ENCODE measurements around the gene BCL7A.

The BCL7A gene

DNA sequence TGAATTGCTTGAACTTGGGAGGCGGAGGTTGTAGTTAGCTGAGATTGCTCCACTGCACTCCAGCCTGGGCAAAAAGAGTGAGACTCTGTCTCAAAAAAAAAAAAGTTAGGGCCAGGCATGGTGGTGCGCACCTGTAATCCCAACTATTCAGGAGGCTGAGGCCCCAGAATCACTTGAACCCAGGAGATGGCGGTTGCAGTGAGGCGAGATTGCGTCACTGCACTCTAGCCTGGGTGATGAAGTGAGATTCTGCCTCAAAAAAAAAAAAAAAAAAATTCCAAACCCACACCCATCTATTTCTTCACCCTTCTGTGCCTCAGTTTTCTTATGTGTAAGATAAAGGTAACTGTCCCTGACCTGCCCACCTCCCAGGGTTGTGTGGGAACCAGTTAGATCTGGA is 45.9 kb downstream of the BCL7A start:
- TF ChIP-seq, protein P1, sequence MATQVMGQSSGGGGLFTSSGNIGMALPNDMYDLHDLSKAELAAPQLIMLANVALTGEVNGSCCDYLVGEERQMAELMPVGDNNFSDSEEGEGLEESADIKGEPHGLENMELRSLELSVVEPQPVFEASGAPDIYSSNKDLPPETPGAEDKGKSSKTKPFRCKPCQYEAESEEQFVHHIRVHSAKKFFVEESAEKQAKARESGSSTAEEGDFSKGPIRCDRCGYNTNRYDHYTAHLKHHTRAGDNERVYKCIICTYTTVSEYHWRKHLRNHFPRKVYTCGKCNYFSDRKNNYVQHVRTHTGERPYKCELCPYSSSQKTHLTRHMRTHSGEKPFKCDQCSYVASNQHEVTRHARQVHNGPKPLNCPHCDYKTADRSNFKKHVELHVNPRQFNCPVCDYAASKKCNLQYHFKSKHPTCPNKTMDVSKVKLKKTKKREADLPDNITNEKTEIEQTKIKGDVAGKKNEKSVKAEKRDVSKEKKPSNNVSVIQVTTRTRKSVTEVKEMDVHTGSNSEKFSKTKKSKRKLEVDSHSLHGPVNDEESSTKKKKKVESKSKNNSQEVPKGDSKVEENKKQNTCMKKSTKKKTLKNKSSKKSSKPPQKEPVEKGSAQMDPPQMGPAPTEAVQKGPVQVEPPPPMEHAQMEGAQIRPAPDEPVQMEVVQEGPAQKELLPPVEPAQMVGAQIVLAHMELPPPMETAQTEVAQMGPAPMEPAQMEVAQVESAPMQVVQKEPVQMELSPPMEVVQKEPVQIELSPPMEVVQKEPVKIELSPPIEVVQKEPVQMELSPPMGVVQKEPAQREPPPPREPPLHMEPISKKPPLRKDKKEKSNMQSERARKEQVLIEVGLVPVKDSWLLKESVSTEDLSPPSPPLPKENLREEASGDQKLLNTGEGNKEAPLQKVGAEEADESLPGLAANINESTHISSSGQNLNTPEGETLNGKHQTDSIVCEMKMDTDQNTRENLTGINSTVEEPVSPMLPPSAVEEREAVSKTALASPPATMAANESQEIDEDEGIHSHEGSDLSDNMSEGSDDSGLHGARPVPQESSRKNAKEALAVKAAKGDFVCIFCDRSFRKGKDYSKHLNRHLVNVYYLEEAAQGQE (IDR thresholded peaks at IDR 0.05; ENCODE audit: insufficient read depth in 1 of 2, low read depth in 2 of 2, low read length in 2 of 2) = no peak
- no peak for TF ChIP-seq FOXP2 (optimal IDR thresholded peaks at IDR 0.05; ENCODE audit: borderline replicate concordance, extremely low read depth, extremely low read length, insufficient read depth)
- TF ChIP-seq SIN3A (IDR thresholded peaks at IDR 0.05; ENCODE audit: borderline replicate concordance, insufficient read depth, low read length) = no peak
- TF ChIP-seq POLR2AphosphoS5 (IDR thresholded peaks at IDR 0.05; ENCODE audit: low read depth, low read length) = no peak
- TF ChIP-seq TAF1 (IDR thresholded peaks at IDR 0.05; ENCODE audit: borderline replicate concordance, insufficient read depth, low read length) = no peak

DNA sequence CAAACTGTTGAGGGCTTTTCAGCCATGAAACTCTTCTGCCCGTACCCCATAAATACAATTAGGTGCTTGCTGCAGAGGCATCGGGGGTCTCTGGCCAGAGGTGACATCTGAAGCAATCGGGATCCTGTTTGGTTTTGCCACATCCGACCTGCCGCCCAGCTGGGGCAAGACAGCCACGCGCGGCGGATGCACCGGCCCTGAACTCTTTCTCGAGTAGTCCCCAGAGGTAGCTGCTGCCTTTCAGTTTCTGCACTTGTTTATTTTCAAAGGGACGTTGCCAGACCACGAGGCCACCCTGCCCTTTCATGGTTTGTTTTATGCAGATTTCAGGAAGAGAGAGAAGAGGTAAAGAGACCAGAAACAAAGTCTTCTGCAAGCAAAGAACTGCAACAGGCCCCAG is 46.3 kb downstream of the BCL7A start:
- TF ChIP-seq SIN3A (IDR thresholded peaks at IDR 0.05; ENCODE audit: borderline replicate concordance, insufficient read depth, low read length) = no peak
- peak; percentile 21 for TF ChIP-seq FOXP2 (optimal IDR thresholded peaks at IDR 0.05; ENCODE audit: borderline replicate concordance, extremely low read depth, extremely low read length, insufficient read depth)
- TF ChIP-seq TAF1 (IDR thresholded peaks at IDR 0.05; ENCODE audit: borderline replicate concordance, insufficient read depth, low read length) = no peak
- TF ChIP-seq, protein P1 (IDR thresholded peaks at IDR 0.05; ENCODE audit: insufficient read depth in 1 of 2, low read depth in 2 of 2, low read length in 2 of 2) = no peak
- no peak for TF ChIP-seq POLR2AphosphoS5 (IDR thresholded peaks at IDR 0.05; ENCODE audit: low read depth, low read length)

DNA sequence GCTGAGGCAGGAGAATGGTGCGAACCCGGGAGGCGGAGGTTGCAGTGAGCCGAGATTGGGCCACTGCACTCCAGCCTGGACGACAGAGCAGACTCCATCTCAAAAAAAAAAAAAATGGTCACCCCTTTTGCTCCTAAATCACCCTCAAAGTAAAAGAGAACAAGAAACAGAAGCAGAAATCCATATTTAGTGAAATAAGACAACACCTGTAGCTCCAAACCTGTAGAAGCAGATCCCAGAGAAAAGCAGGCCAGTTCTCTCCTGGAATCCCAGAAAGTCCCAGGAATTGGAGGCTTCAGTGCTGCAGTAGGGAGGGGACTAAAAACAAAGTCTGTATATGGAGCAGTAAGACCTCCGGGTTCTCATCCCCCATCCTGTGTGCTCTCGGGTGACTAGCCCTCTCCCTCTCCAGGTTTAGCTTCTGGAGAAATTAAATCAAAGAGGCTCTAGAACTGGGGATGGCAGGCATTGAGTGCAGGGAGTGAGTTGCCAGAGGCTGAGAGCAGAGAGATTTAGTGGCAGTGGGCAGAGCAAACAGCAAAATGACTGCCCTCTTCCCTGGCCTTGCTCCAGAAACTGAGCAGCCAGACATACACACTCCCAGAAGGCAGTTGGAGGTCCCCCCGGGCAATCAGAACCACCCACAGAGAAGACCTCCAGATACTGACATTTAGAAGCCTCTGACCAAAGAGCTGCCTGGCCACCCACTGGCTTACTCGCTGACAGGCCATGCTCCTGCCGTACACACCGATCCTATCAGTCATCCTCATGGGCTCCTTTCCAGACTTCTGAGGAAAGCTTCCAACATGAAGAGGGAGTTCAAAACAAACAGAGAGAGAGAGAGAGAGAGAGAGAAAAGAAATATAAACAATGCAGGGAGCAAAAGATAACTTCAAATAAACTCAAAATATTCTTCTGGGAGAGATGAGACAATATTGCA is 50.6 kb downstream of the BCL7A start:
- TF ChIP-seq POLR2AphosphoS5 (IDR thresholded peaks at IDR 0.05; ENCODE audit: low read depth, low read length) = 0 out of 2 replicates have a peak, but pooled peaks have one; percentile 39
- TF ChIP-seq FOXP2 (optimal IDR thresholded peaks at IDR 0.05; ENCODE audit: borderline replicate concordance, extremely low read depth, extremely low read length, insufficient read depth) = peak; percentile 20
- TF ChIP-seq, protein P1 (IDR thresholded peaks at IDR 0.05; ENCODE audit: insufficient read depth in 1 of 2, low read depth in 2 of 2, low read length in 2 of 2) = no peak
- TF ChIP-seq SIN3A (IDR thresholded peaks at IDR 0.05; ENCODE audit: borderline replicate concordance, insufficient read depth, low read length) = peak; percentile 69; the same call in 1 of the 2 replicates
- no peak for TF ChIP-seq TAF1 (IDR thresholded peaks at IDR 0.05; ENCODE audit: borderline replicate concordance, insufficient read depth, low read length)

DNA sequence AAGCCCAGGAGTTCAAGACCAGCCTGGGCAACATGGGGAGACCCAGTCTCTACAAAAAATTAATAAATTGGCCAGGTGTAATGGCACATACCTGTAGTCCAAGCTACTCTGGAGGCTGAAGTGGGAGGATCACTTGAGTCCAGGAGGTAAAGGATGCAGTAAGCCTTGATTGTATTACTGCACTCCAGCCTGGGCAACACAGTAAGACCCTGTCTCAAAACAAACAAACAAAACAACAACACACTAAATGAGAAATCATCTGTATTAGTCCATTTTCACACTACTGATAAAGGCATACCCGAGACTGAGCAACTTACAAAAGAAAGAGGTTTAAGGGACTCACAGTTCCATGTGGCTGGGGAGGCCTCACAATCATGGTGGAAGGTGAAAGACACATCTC is 52.1 kb downstream of the BCL7A start:
- TF ChIP-seq TAF1 (IDR thresholded peaks at IDR 0.05; ENCODE audit: borderline replicate concordance, insufficient read depth, low read length) (no peak), POLR2AphosphoS5 (IDR thresholded peaks at IDR 0.05; ENCODE audit: low read depth, low read length) (no peak), SIN3A (IDR thresholded peaks at IDR 0.05; ENCODE audit: borderline replicate concordance, insufficient read depth, low read length) (no peak), FOXP2 (optimal IDR thresholded peaks at IDR 0.05; ENCODE audit: borderline replicate concordance, extremely low read depth, extremely low read length, insufficient read depth) (no peak)
- TF ChIP-seq, protein P1 (IDR thresholded peaks at IDR 0.05; ENCODE audit: insufficient read depth in 1 of 2, low read depth in 2 of 2, low read length in 2 of 2) = no peak
